Type B pancreatic cell (in vitro differentiated cells): Measurements from ENCODE around the gene SLC9B2. TPM values are rescaled to one million over a fixed set of nuclear protein-coding genes. Genes with fewer than 3 reads are reported as not detected.

Experiments
- DNase-seq: peaks from one replicate; pipeline ENCODE4 v3.0.0; 2021; ENCODE audit warnings: mixed read lengths; ENCODE audit not compliant: unreplicated experiment; ENCODE audit errors: extremely low spot score
- H3K27ac Mint-ChIP-seq: 2 replicates; pipeline ENCODE4 v1.8.0; 2021; ENCODE audit warnings: mild to moderate bottlenecking, mixed read lengths
- H3K27me3 Mint-ChIP-seq: 2 replicates; pipeline ENCODE4 v1.8.0; 2021; ENCODE audit warnings: mixed read lengths
- H3K36me3 Mint-ChIP-seq: 2 replicates; pipeline ENCODE4 v1.8.0; 2021; ENCODE audit warnings: mixed read lengths
- H3K4me1 Mint-ChIP-seq: one replicate; pipeline ENCODE4 v1.8.0; 2021; ENCODE audit warnings: mixed read lengths; ENCODE audit not compliant: unreplicated experiment
- H3K4me3 Mint-ChIP-seq: 2 replicates; pipeline ENCODE4 v1.8.0; 2021; ENCODE audit warnings: mild to moderate bottlenecking, mixed read lengths
- H3K9me3 Mint-ChIP-seq: 2 replicates; pipeline ENCODE4 v1.8.0; 2021; ENCODE audit warnings: mixed read lengths
- CTCF ChIP-seq: fragments of 200-600 bp; sonication (generic); conservative IDR thresholded peaks from 2 replicates; pipeline ENCODE4 v1.5.0; 2021; ENCODE audit warnings: antibody characterized with exemption, mild to moderate bottlenecking
- total RNA-seq: library from RNA; stranded (reverse); gene quantifications from 2 replicates; pipeline ENCODE4 v1.2.1, GENCODE V29; 2021; ENCODE audit warnings: low replicate concordance

SLC9B2 gene
- total RNA-seq, 1 donor from 2014 or later: 12.9 TPM

- peak; percentile 77 for TF ChIP-seq CTCF
- Mint-ChIP-seq H3K4me3 (no peak overlapping the region), H3K9me3 (no peaks in the 10 kb centered on the region), H3K27me3 (no peaks in the 10 kb centered on the region), H3K36me3 (peaks cover 31% of the 10 kb centered on the region), H3K27ac (no peak overlapping the region), H3K4me1 (peaks cover 2% of the 10 kb centered on the region)
- DNase-seq: no peak
Measured at GRCh38 chr4:103091601-103092223, 15.2 kb upstream of the SLC9B2 start.

- Mint-ChIP-seq H3K4me3 (no peak overlapping the region), H3K27ac (no peak overlapping the region), H3K9me3 (no peaks in the 10 kb centered on the region), H3K27me3 (no peaks in the 10 kb centered on the region), H3K4me1 (no peaks in the 10 kb centered on the region), H3K36me3 (peaks cover 33% of the 10 kb centered on the region)
- no peak for TF ChIP-seq CTCF
- no peak for DNase-seq
Measured at GRCh38 chr4:103089481-103089880, 12.9 kb upstream of the SLC9B2 start.

- Mint-ChIP-seq H3K27ac (no peak overlapping the region), H3K4me1 (no peaks in the 10 kb centered on the region), H3K4me3 (no peak overlapping the region), H3K36me3 (peaks cover 34% of the 10 kb centered on the region), H3K9me3 (no peaks in the 10 kb centered on the region), H3K27me3 (no peaks in the 10 kb centered on the region)
- DNase-seq: no peak
- no peak for TF ChIP-seq CTCF
Measured at GRCh38 chr4:103086551-103086950, 10.0 kb upstream of the SLC9B2 start.

- peaks cover 27% of the 10 kb centered on the region for H3K36me3 Mint-ChIP-seq
- DNase-seq: no peak
- H3K4me3 Mint-ChIP-seq: no peak overlapping the region
- no peak for TF ChIP-seq CTCF
- no peaks in the 10 kb centered on the region for H3K27me3 Mint-ChIP-seq
- H3K9me3 Mint-ChIP-seq: no peaks in the 10 kb centered on the region
- no peaks in the 10 kb centered on the region for H3K4me1 Mint-ChIP-seq
- no peak overlapping the region for H3K27ac Mint-ChIP-seq
Measured at GRCh38 chr4:103085555-103086196, 9.1 kb upstream of the SLC9B2 start.

- no peak for TF ChIP-seq CTCF
- Mint-ChIP-seq H3K27me3 (peaks cover 9% of the 10 kb centered on the region), H3K36me3 (peaks cover 20% of the 10 kb centered on the region), H3K27ac (no peak overlapping the region), H3K4me3 (no peak overlapping the region), H3K9me3 (no peaks in the 10 kb centered on the region), H3K4me1 (peaks cover 5% of the 10 kb centered on the region)
- no peak for DNase-seq
Measured at GRCh38 chr4:103079621-103080020, 3.1 kb upstream of the SLC9B2 start.
